Activated CD8-positive, alpha-beta memory T cell treated with anti-CD3 and anti-CD28 coated beads, Interleukin-2, amount 10 ng/mL, durations not matched to agents 7 days and 5 days (primary cell): ENCODE measurements around the gene PCP4L1. TPM values are rescaled to one million over a fixed set of nuclear protein-coding genes. Genes with fewer than 3 reads are reported as not detected.
"Not testable (repeated sequence)": the region's sequence is repeated elsewhere in the genome, so short reads cannot be mapped to it uniquely, and the experiment has no call there.

ENCODE experiments used
- ATAC-seq: fragments of 150-1000 bp; cut with Tn5 transposase; one replicate; pipeline ENCODE4 v1.10.0; 2021; ENCODE audit warnings: moderate library complexity
- CTCF ChIA-PET: fragments of 350-600 bp; sonication (Branson Sonifier 250); formaldehyde crosslinking; loops from one replicate; lab custom pipeline; 2021; ENCODE audit warnings: antibody characterized with exemption; lab: Charles Lee
- DNase-seq: peaks from one replicate; pipeline ENCODE4 v3.0.0-alpha.2; 2020
- H3K27ac Mint-ChIP-seq: one replicate; pipeline ENCODE4 v1.8.0; 2021; ENCODE audit warnings: mild to moderate bottlenecking, mixed read lengths
- H3K27me3 Mint-ChIP-seq: one replicate; pipeline ENCODE4 v1.8.0; 2021; ENCODE audit warnings: mixed read lengths
- H3K36me3 Mint-ChIP-seq: one replicate; pipeline ENCODE4 v1.8.0; 2021; ENCODE audit warnings: mild to moderate bottlenecking, mixed read lengths
- H3K4me1 Mint-ChIP-seq: one replicate; pipeline ENCODE4 v1.8.0; 2021; ENCODE audit warnings: mixed read lengths
- H3K4me3 Mint-ChIP-seq: one replicate; pipeline ENCODE4 v1.8.0; 2021; ENCODE audit warnings: mild to moderate bottlenecking, moderate library complexity, mixed read lengths
- H3K9me3 Mint-ChIP-seq: one replicate; pipeline ENCODE4 v1.8.0; 2022; ENCODE audit warnings: low read depth, mixed read lengths
- microRNA-seq: library from miRNA; unstranded; fragments of <30 nt; microRNA quantifications from one replicate; pipeline ENCODE4 v1.2.0, GENCODE V29; 2022
- total RNA-seq, 2 experiments: library from RNA; stranded (reverse); gene quantifications; one replicate each; pipeline ENCODE4 v1.2.3, GENCODE V29; 2021

Gene PCP4L1
- total RNA-seq, 2 experiments from 2014 or later: not detected

- CTCF ChIA-PET: interaction anchor here (0.8 to 2.7 kb wide), 8 partner anchors 9 to 88 kb away, joined by 3 to 20 read pairs (median 4); partner anchors contain the start of gene TOMM40L
- no peaks in the 10 kb centered on the region for H3K9me3 Mint-ChIP-seq
- no peak for ATAC-seq
- DNase-seq: no peak
- H3K27ac Mint-ChIP-seq: peak overlapping the region; percentile 95
- no peaks in the 10 kb centered on the region for H3K27me3 Mint-ChIP-seq
- H3K36me3 Mint-ChIP-seq: peaks cover 2% of the 10 kb centered on the region
- peak overlapping the region; percentile 87 for H3K4me3 Mint-ChIP-seq
- peaks cover 24% of the 10 kb centered on the region for H3K4me1 Mint-ChIP-seq
Measured at GRCh38 chr1:161313554-161314200, 55.1 kb downstream of the PCP4L1 start.

- peaks cover 2% of the 10 kb centered on the region for H3K36me3 Mint-ChIP-seq
- peak within 1 kb of the TSS; percentile 95 for H3K27ac Mint-ChIP-seq
- ATAC-seq: peak; percentile 99
- peaks cover 24% of the 10 kb centered on the region for H3K4me1 Mint-ChIP-seq
- no peaks in the 10 kb centered on the region for H3K27me3 Mint-ChIP-seq
- CTCF ChIA-PET: interaction anchor here (0.8 to 2.7 kb wide), 11 partner anchors 8 to 128 kb away, joined by 3 to 20 read pairs (median 3); partner anchors contain the start of gene TOMM40L
- peak; percentile 93 for DNase-seq
- peak within 1 kb of the TSS; percentile 87 for H3K4me3 Mint-ChIP-seq
- H3K9me3 Mint-ChIP-seq: no peaks in the 10 kb centered on the region
Measured at GRCh38 chr1:161314201-161314981, 55.8 kb downstream of the PCP4L1 start, which contains the start of gene SDHC. SDHC (plus strand) TSS chr1:161314381; CDS start chr1:161314406, 25 bp downstream.

GRCh38 chr1:161315841-161316674, 57.5 kb downstream of the PCP4L1 start:
- H3K9me3 Mint-ChIP-seq, H3K27ac Mint-ChIP-seq, ATAC-seq, DNase-seq, H3K27me3 Mint-ChIP-seq, H3K36me3 Mint-ChIP-seq: not testable (repeated sequence)
- CTCF ChIA-PET: interaction anchor here (0.7 to 1.3 kb wide), 2 partner anchors 66 to 108 kb away, joined by 3 read pairs; no protein-coding TSS in a partner anchor
- peak overlapping the region; percentile 87 for H3K4me3 Mint-ChIP-seq
- H3K4me1 Mint-ChIP-seq: peaks cover 24% of the 10 kb centered on the region

- H3K4me1 Mint-ChIP-seq: peaks cover 9% of the 10 kb centered on the region
- H3K27me3 Mint-ChIP-seq: no peaks in the 10 kb centered on the region
- peak overlapping the region; percentile 50 for H3K27ac Mint-ChIP-seq
- H3K36me3 Mint-ChIP-seq: peaks cover 19% of the 10 kb centered on the region
- peak; percentile 76 for ATAC-seq
- CTCF ChIA-PET: interaction anchor here (0.5 to 4.1 kb wide), 3 partner anchors 19 to 58 kb away, joined by 3 to 15 read pairs (median 3); no protein-coding TSS in a partner anchor
- no peak overlapping the region for H3K4me3 Mint-ChIP-seq
- H3K9me3 Mint-ChIP-seq: no peaks in the 10 kb centered on the region
- DNase-seq: peak; percentile 73
Measured at GRCh38 chr1:161324020-161324419, 65.5 kb downstream of the PCP4L1 start.

GRCh38 chr1:161330346-161330745, 71.8 kb downstream of the PCP4L1 start:
- CTCF ChIA-PET: no interaction called here
- Mint-ChIP-seq H3K36me3 (peaks cover 37% of the 10 kb centered on the region), H3K4me3 (no peak overlapping the region), H3K27ac (no peak overlapping the region), H3K27me3 (no peaks in the 10 kb centered on the region), H3K4me1 (no peaks in the 10 kb centered on the region), H3K9me3 (no peaks in the 10 kb centered on the region)
- ATAC-seq (no peak), DNase-seq (no peak)

GRCh38 chr1:161333166-161333565, 74.6 kb downstream of the PCP4L1 start:
- DNase-seq: no peak
- Mint-ChIP-seq H3K4me1 (no peaks in the 10 kb centered on the region), H3K27me3 (no peaks in the 10 kb centered on the region), H3K9me3 (no peaks in the 10 kb centered on the region), H3K36me3 (peaks cover 35% of the 10 kb centered on the region), H3K4me3 (no peak overlapping the region), H3K27ac (no peak overlapping the region)
- CTCF ChIA-PET: no interaction called here
- ATAC-seq: no peak

Small RNAs within 50 kb of the gene (microRNA-seq; reads per million reads assigned to microRNA genes)
- gene MIR5187: not detected

Other genes with a start within 250 kb of the PCP4L1 start
- 10 to 100 TPM; 13.5 to 14.0 TPM for gene F11R, start 237.6 kb upstream of the PCP4L1 start, total RNA-seq
- 10 to 100 TPM; 62.8 TPM for gene TSTD1, start 219.8 kb upstream of the PCP4L1 start, total RNA-seq
- gene USF1, start 212.8 kb upstream of the PCP4L1 start, total RNA-seq: 10 to 100 TPM; 75.4 to 90.1 TPM
- 100 to 1,000 TPM; 260 to 273 TPM for gene ARHGAP30, start 188.9 kb upstream of the PCP4L1 start, total RNA-seq
- under 1 TPM; 0.12 TPM for gene NECTIN4, start 169.2 kb upstream of the PCP4L1 start, total RNA-seq
- gene KLHDC9, start 160.4 kb upstream of the PCP4L1 start, total RNA-seq: under 1 TPM; 0.52 to 0.85 TPM
- 10 to 100 TPM; 82.8 to 98.5 TPM for gene PFDN2, start 140.7 kb upstream of the PCP4L1 start, total RNA-seq
- 10 to 100 TPM; 36.4 to 40.9 TPM for gene NIT1, start 140.6 kb upstream of the PCP4L1 start, total RNA-seq
- 10 to 100 TPM; 37.1 to 40.6 TPM for gene DEDD, start 126.1 kb upstream of the PCP4L1 start, total RNA-seq
- gene UFC1, start 104.8 kb upstream of the PCP4L1 start, total RNA-seq: 10 to 100 TPM; 90.7 to 98.4 TPM
- gene USP21, start 99.2 kb upstream of the PCP4L1 start, total RNA-seq: 10 to 100 TPM; 36.0 to 40.8 TPM
- gene PPOX, start 92.3 kb upstream of the PCP4L1 start, total RNA-seq: 10 to 100 TPM; 34.5 to 43.9 TPM
- gene B4GALT3, start 81.2 kb upstream of the PCP4L1 start, total RNA-seq: 10 to 100 TPM; 47.0 to 53.5 TPM
- under 1 TPM; 0.30 to 0.38 TPM for gene ADAMTS4, start 59.7 kb upstream of the PCP4L1 start, total RNA-seq
- gene NDUFS2, start 56.4 kb upstream of the PCP4L1 start, total RNA-seq: 10 to 100 TPM; 69.4 to 83.9 TPM
- 1 to 10 TPM; 1.1 to 5.8 TPM for gene FCER1G, start 43.5 kb upstream of the PCP4L1 start, total RNA-seq
- not detected for gene APOA2, start 35.1 kb upstream of the PCP4L1 start, total RNA-seq
- 10 to 100 TPM; 19.4 to 27.6 TPM for gene TOMM40L, start 32.7 kb upstream of the PCP4L1 start, total RNA-seq
- not detected for gene NR1I3, start 20.5 kb upstream of the PCP4L1 start, total RNA-seq
- 1 to 10 TPM; 3.9 to 5.9 TPM for gene MPZ, start 51.2 kb downstream of the PCP4L1 start, total RNA-seq
- gene SDHC, start 55.6 kb downstream of the PCP4L1 start, total RNA-seq: 100 to 1,000 TPM; 144 to 173 TPM
- gene CFAP126, start 109.1 kb downstream of the PCP4L1 start, total RNA-seq: not detected
- gene FCGR2A, start 246.7 kb downstream of the PCP4L1 start, total RNA-seq: under 1 TPM in 1 of 2 experiments, not detected in 1; 0.35 TPM